ENCODE results near the gene SLC29A1.

Gene SLC29A1

GRCh38 chr6:44237021-44237812, 13.8 kb downstream of the SLC29A1 start:
- H3K9me3 ChIP-seq (ENCODE audit: control insufficient read depth in 1 of 2, low read length in 2 of 2), result no peaks in the 10 kb centered on the region
- H3K4me3 ChIP-seq (ENCODE audit: low read depth in 1 of 2, low read length in 2 of 2), result peak overlapping the region; percentile 77
- peaks cover 15 to 30% of the 10 kb centered on the region in 2 donors for H3K4me1 ChIP-seq (ENCODE audit: control insufficient read depth in 1 of 2, insufficient read depth in 2 of 2, low read length in 2 of 2)
- peak overlapping the region; percentile 93 for H3K27ac ChIP-seq (ENCODE audit: low read depth, low read length)
- H3K9ac ChIP-seq (ENCODE audit: low read depth in 1 of 2, low read length in 2 of 2), result peak overlapping the region; percentile 69 to 87
- H3K36me3 ChIP-seq (ENCODE audit: control insufficient read depth in 1 of 2, insufficient read depth in 2 of 2, low read length in 2 of 2), result peaks cover 0 to under 1% of the 10 kb centered on the region in 2 donors
- no peaks in the 10 kb centered on the region for H3K27me3 ChIP-seq (ENCODE audit: control insufficient read depth in 1 of 2, insufficient read depth in 2 of 2, low read length in 2 of 2)

GRCh38 chr6:44237813-44238433, 14.5 kb downstream of the SLC29A1 start:
- H3K27ac ChIP-seq (ENCODE audit: low read depth, low read length), result peak overlapping the region; percentile 93
- H3K9me3 ChIP-seq (ENCODE audit: control insufficient read depth in 1 of 2, low read length in 2 of 2), result no peaks in the 10 kb centered on the region
- peak overlapping the region; percentile 69 to 87 for H3K9ac ChIP-seq (ENCODE audit: low read depth in 1 of 2, low read length in 2 of 2)
- H3K27me3 ChIP-seq (ENCODE audit: control insufficient read depth in 1 of 2, insufficient read depth in 2 of 2, low read length in 2 of 2), result no peaks in the 10 kb centered on the region
- H3K4me1 ChIP-seq (ENCODE audit: control insufficient read depth in 1 of 2, insufficient read depth in 2 of 2, low read length in 2 of 2), result peaks cover 15 to 30% of the 10 kb centered on the region in 2 donors
- no peaks in the 10 kb centered on the region for H3K36me3 ChIP-seq (ENCODE audit: control insufficient read depth in 1 of 2, insufficient read depth in 2 of 2, low read length in 2 of 2)
- H3K4me3 ChIP-seq (ENCODE audit: low read depth in 1 of 2, low read length in 2 of 2), result peak overlapping the region; percentile 77

GRCh38 chr6:44238687-44239350, 15.4 kb downstream of the SLC29A1 start:
- H3K36me3 ChIP-seq (ENCODE audit: control insufficient read depth in 1 of 2, insufficient read depth in 2 of 2, low read length in 2 of 2), result no peaks in the 10 kb centered on the region
- H3K4me1 ChIP-seq (ENCODE audit: control insufficient read depth in 1 of 2, insufficient read depth in 2 of 2, low read length in 2 of 2), result peaks cover 11 to 23% of the 10 kb centered on the region in 2 donors
- H3K9me3 ChIP-seq (ENCODE audit: control insufficient read depth in 1 of 2, low read length in 2 of 2), result no peaks in the 10 kb centered on the region
- peak overlapping the region in 1 of 2 donors; percentile 69 for H3K9ac ChIP-seq (ENCODE audit: low read depth in 1 of 2, low read length in 2 of 2)
- H3K27ac ChIP-seq (ENCODE audit: low read depth, low read length), result no peak overlapping the region
- no peak overlapping the region for H3K4me3 ChIP-seq (ENCODE audit: low read depth in 1 of 2, low read length in 2 of 2)
- H3K27me3 ChIP-seq (ENCODE audit: control insufficient read depth in 1 of 2, insufficient read depth in 2 of 2, low read length in 2 of 2), result no peaks in the 10 kb centered on the region

DNA sequence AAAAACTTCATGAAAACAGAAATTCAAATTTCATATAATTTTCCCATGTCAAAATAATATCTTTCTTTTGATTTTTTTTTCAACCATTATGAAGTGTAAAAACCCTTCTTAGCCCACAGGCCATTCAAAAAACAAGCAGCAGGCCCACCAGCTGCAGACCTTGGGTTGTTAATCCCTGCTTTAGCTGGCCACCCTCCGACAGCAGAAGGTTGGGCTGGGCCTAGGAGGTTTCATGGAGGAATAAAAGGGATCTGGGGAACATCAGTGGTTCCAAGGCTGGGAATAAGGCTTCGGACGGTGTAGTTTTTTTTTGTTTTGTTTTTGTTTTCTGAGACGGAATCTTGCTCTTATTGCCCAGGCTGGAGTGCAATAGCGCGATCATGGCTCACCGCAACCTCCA, 19.9 kb downstream of the SLC29A1 start:
- Histone ChIP-seq H3K9ac (ENCODE audit: low read depth in 1 of 2, low read length in 2 of 2) (no peak overlapping the region), H3K27ac (ENCODE audit: low read depth, low read length) (no peak overlapping the region)

GRCh38 chr6:44245391-44245911, 22.1 kb downstream of the SLC29A1 start:
- Histone ChIP-seq H3K9me3 (ENCODE audit: control insufficient read depth in 1 of 2, low read length in 2 of 2) (no peaks in the 10 kb centered on the region), H3K4me1 (ENCODE audit: control insufficient read depth in 1 of 2, insufficient read depth in 2 of 2, low read length in 2 of 2) (peaks cover 14 to 21% of the 10 kb centered on the region in 2 donors), H3K4me3 (ENCODE audit: low read depth in 1 of 2, low read length in 2 of 2) (peak overlapping the region; percentile 94 to 99), H3K9ac (ENCODE audit: low read depth in 1 of 2, low read length in 2 of 2) (peak overlapping the region; percentile 83 to 97), H3K27me3 (ENCODE audit: control insufficient read depth in 1 of 2, insufficient read depth in 2 of 2, low read length in 2 of 2) (no peaks in the 10 kb centered on the region), H3K36me3 (ENCODE audit: control insufficient read depth in 1 of 2, insufficient read depth in 2 of 2, low read length in 2 of 2) (peaks cover 14 to 19% of the 10 kb centered on the region in 2 donors), H3K27ac (ENCODE audit: low read depth, low read length) (peak overlapping the region; percentile 98)

More for the DNA sequence above, 19.9 kb downstream of the SLC29A1 start:
- Histone ChIP-seq H3K9me3 (ENCODE audit: control insufficient read depth in 1 of 2, low read length in 2 of 2) (no peaks in the 10 kb centered on the region), H3K4me1 (ENCODE audit: control insufficient read depth in 1 of 2, insufficient read depth in 2 of 2, low read length in 2 of 2) (peaks cover 6 to 9% of the 10 kb centered on the region in 2 donors), H3K36me3 (ENCODE audit: control insufficient read depth in 1 of 2, insufficient read depth in 2 of 2, low read length in 2 of 2) (no peaks in the 10 kb centered on the region), H3K4me3 (ENCODE audit: low read depth in 1 of 2, low read length in 2 of 2) (no peak overlapping the region), H3K27me3 (ENCODE audit: control insufficient read depth in 1 of 2, insufficient read depth in 2 of 2, low read length in 2 of 2) (no peaks in the 10 kb centered on the region)

DNA sequence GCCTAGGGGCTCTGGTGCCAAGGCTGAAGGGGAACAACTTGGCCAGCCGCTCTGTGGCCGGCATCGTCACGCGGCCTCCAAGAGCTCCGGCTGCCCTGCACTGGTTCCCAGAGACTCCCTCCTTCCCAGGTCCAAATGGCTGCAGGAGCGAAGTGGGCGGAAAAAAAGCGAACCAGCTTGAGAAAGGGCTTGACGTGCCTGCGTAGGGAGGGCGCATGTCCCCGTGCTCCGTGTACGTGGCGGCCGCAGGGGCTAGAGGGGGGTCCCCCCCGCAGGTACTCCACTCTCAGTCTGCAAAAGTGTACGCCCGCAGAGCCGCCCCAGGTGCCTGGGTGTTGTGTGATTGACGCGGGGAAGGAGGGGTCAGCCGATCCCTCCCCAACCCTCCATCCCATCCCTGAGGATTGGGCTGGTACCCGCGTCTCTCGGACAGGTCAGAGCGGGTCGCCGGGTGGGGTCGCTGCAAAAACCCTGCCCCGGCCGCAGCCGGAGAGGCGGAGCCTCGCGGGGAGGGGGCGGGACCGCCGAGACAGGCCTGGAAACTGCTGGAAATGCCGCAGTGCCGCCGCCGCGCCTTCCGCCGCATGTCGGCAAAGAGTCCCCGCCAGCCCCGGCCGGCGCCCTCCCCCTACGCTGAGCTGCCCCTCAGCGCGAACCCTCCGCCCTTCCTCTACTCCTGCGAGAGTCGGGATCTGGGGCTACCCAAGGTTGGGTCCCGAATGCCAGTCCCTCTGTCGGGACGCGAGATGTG, 22.7 kb downstream of the SLC29A1 start:
- Histone ChIP-seq H3K36me3 (ENCODE audit: control insufficient read depth in 1 of 2, insufficient read depth in 2 of 2, low read length in 2 of 2) (peaks cover 19 to 26% of the 10 kb centered on the region in 2 donors), H3K27ac (ENCODE audit: low read depth, low read length) (peak overlapping the region; percentile 98), H3K4me1 (ENCODE audit: control insufficient read depth in 1 of 2, insufficient read depth in 2 of 2, low read length in 2 of 2) (peaks cover 14 to 21% of the 10 kb centered on the region in 2 donors), H3K9me3 (ENCODE audit: control insufficient read depth in 1 of 2, low read length in 2 of 2) (no peaks in the 10 kb centered on the region), H3K4me3 (ENCODE audit: low read depth in 1 of 2, low read length in 2 of 2) (peak overlapping the region; percentile 94 to 99), H3K9ac (ENCODE audit: low read depth in 1 of 2, low read length in 2 of 2) (peak overlapping the region; percentile 83 to 97), H3K27me3 (ENCODE audit: control insufficient read depth in 1 of 2, insufficient read depth in 2 of 2, low read length in 2 of 2) (no peaks in the 10 kb centered on the region)

DNA sequence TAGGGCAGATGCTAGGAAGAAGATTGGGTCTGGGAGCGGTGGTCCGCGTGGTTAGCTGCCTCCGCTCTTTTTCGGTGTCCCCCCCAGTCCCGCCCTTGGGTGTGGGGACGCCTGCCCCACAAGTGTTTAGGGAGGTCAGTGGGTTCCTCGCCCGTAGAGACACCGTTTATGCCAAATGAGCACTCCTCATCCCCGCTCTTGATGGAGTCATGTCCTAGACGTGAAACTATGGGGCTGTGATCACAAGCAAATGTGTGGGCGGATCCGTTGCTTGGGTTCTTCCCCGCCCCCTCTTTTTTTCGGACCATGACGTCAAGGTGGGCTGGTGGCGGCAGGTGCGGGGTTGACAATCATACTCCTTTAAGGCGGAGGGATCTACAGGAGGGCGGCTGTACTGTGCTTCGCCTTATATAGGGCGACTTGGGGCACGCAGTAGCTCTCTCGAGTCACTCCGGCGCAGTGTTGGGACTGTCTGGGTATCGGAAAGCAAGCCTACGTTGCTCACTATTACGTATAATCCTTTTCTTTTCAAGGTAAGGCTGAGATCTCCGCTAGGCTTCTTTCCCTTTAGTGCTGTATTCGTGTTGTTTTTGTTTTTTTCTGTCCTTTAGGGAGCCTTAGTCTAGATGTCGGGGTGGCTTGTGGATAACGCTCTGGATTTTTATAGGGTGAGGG, 23.4 kb downstream of the SLC29A1 start, which contains the start of gene HSP90AB1:
Gene HSP90AB1 (plus strand): TSS at position 439 of the 675 bp plus-strand sequence. CDS start 1,529 bp downstream, outside the sequence.
- H3K4me1 ChIP-seq (ENCODE audit: control insufficient read depth in 1 of 2, insufficient read depth in 2 of 2, low read length in 2 of 2), result peaks cover 14 to 21% of the 10 kb centered on the region in 2 donors

DNA sequence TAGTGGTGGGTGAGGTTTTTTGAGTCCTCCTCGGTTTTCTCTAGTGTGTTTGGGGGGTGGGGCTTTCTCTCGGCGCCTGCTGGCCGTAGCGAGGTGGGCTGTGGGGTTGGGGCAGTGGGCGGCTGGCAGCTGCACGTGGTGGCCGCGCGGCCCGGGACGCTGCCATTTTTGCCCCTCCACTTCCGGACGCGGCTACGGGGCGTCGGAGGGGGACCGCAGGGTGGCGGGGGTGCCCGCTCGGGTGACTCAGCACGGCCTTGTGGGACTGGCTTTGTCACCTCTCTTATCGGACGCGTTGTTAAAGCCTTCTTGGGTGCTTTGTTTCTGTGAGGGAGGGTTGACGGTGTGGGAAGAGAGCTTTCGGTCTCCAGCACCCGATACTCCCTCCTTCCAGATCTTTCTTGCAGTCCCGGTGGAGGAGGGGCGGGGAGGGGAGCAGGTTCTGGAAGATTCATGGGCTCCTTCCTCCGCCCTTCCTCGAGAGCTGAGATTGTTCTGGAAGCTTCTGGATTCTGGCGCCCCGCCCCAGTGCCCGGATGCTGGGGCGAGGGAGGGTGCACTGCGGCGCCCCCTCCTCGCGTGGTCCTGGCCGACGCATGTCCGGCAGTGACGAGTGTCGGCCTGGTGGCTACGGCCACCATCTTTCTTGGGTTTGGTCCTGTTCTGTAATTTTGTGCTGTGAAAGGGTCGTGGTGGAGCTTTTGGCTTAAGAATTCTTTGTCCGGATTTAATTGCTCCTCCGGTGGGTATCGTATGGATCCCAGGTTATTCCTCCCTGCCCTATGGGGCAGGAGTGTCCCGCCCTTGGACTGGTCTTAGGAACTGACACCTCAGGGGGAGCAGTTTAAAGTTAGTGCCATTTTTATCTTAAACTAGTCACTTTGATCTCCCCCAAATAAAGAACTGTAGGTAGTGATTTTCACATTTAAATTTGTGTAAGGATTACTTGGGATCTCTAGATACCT, 24.2 kb downstream of the SLC29A1 start:
- Histone ChIP-seq H3K9ac (ENCODE audit: low read depth in 1 of 2, low read length in 2 of 2) (peak overlapping the region; percentile 83 to 97), H3K27me3 (ENCODE audit: control insufficient read depth in 1 of 2, insufficient read depth in 2 of 2, low read length in 2 of 2) (no peaks in the 10 kb centered on the region), H3K4me1 (ENCODE audit: control insufficient read depth in 1 of 2, insufficient read depth in 2 of 2, low read length in 2 of 2) (peaks cover 14 to 21% of the 10 kb centered on the region in 2 donors), H3K9me3 (ENCODE audit: control insufficient read depth in 1 of 2, low read length in 2 of 2) (no peaks in the 10 kb centered on the region), H3K4me3 (ENCODE audit: low read depth in 1 of 2, low read length in 2 of 2) (peak overlapping the region; percentile 94 to 99), H3K27ac (ENCODE audit: low read depth, low read length) (peak overlapping the region; percentile 98), H3K36me3 (ENCODE audit: control insufficient read depth in 1 of 2, insufficient read depth in 2 of 2, low read length in 2 of 2) (peaks cover 32 to 40% of the 10 kb centered on the region in 2 donors)

More for the DNA sequence above, 23.4 kb downstream of the SLC29A1 start, which contains the start of gene HSP90AB1:
- H3K27me3 ChIP-seq (ENCODE audit: control insufficient read depth in 1 of 2, insufficient read depth in 2 of 2, low read length in 2 of 2), result no peaks in the 10 kb centered on the region
- peak within 1 kb of the TSS; percentile 94 to 99 for H3K4me3 ChIP-seq (ENCODE audit: low read depth in 1 of 2, low read length in 2 of 2)
- H3K36me3 ChIP-seq (ENCODE audit: control insufficient read depth in 1 of 2, insufficient read depth in 2 of 2, low read length in 2 of 2), result peaks cover 26 to 33% of the 10 kb centered on the region in 2 donors
- H3K9ac ChIP-seq (ENCODE audit: low read depth in 1 of 2, low read length in 2 of 2), result peak within 1 kb of the TSS; percentile 83 to 97
- peak within 1 kb of the TSS; percentile 98 for H3K27ac ChIP-seq (ENCODE audit: low read depth, low read length)
- no peaks in the 10 kb centered on the region for H3K9me3 ChIP-seq (ENCODE audit: control insufficient read depth in 1 of 2, low read length in 2 of 2)

Measured in duodenal mucosa (tissue), 2 donors.